Body of pancreas (tissue), 4 donors: Measurements from ENCODE around the gene ZMYND11. TPM values are rescaled to one million over a fixed set of nuclear protein-coding genes. Genes with fewer than 3 reads are reported as not detected.

Experiments
- ATAC-seq: fragments of 150-250 bp; one replicate; pipeline ENCODE4 v1.9.1; 2016
- DNase-seq, 4 donors: peaks; one replicate each; pipeline ENCODE4 v3.0.0-alpha.2; 2019
- H3K27ac ChIP-seq, 4 donors: fragments of 200-600 bp; sonication (generic); 1 replicate in 3 of 4; 2 replicates in 1 of 4; pipeline versions ENCODE4 v1.5.1 to v1.6.1; 2016 to 2019; ENCODE audit warnings: mild to moderate bottlenecking in 1 of 4, mixed read lengths in 1 of 4, moderate library complexity in 1 of 4
- H3K27me3 ChIP-seq, 2 donors: fragments of 200-600 bp; sonication (generic); one replicate each; pipeline ENCODE4 v1.6.0; 2016; ENCODE audit warnings: mild to moderate bottlenecking in 1 of 2
- H3K36me3 ChIP-seq, 2 donors: fragments of 200-600 bp; sonication (generic); replicated peaks in 1 of 2; 2 replicates each; pipeline ENCODE4 v1.5.1; 2016; ENCODE audit warnings: low read depth in 2 of 2; ENCODE audit not compliant: insufficient read depth in 1 of 2
- H3K4me1 ChIP-seq: fragments of 200-600 bp; sonication (generic); one replicate; pipeline ENCODE4 v1.6.0; 2016
- H3K4me3 ChIP-seq, 2 donors: fragments of 200-600 bp; sonication (generic); 1 replicate in 1 of 2; 2 replicates in 1 of 2; pipeline ENCODE4 v1.5.1; 2016 to 2019
- H3K9me3 ChIP-seq, 3 donors: fragments of 200-600 bp; sonication (generic); 1 replicate in 2 of 3; 2 replicates in 1 of 3; pipeline ENCODE4 v1.5.1; 2016
- CTCF ChIP-seq, 7 experiments: fragments of 450-650 bp in 4 of 7; fragments of 200-600 bp in 3 of 7; sonication (generic) in 3 of 7; IDR thresholded peaks; one replicate each; pipeline ENCODE4 v1.5.1; 2016 to 2019; ENCODE audit warnings: antibody characterized with exemption in 7 of 7
- POLR2A ChIP-seq, 3 donors: fragments of 450-650 bp; IDR thresholded peaks; one replicate each; pipeline ENCODE4 v1.6.1; 2016; ENCODE audit warnings: antibody characterized with exemption in 3 of 3, mild to moderate bottlenecking in 2 of 3
- WGBS, 2 donors: methylation state at CpG; one replicate each; pipeline ENCODE4 v1.1.5; 2017; 5-methylcytosine and 5-hydroxymethylcytosine counted together
- intact Hi-C: fragments of 100-400 bp; cut with DNase I; formaldehyde crosslinking; loops from one replicate; pipeline ENCODE4 v1.15.1; 2023
- total RNA-seq, 2 donors: library from RNA; depleted of rRNA; stranded (reverse); fragments of >200 nt; gene quantifications; one replicate each; pipeline ENCODE4 v1.1.0, GENCODE V29; 2016

The ZMYND11 gene
- total RNA-seq, 2 donors from 2014 or later = 37.6 to 43.8 TPM

- Histone ChIP-seq H3K4me1 (no peaks in the 10 kb centered on the region), H3K36me3 (peaks cover 0 to 4% of the 10 kb centered on the region in 2 donors), H3K27ac (no peak overlapping the region), H3K4me3 (no peak overlapping the region), H3K9me3 (no peaks in the 10 kb centered on the region), H3K27me3 (no peaks in the 10 kb centered on the region)
- DNase-seq (no peak), ATAC-seq (no peak)
- 83 to 85% methylated on average over 3 of the region's 3 CpGs for WGBS, 2 donors
- TF ChIP-seq CTCF (IDR thresholded peaks at IDR 0.05) (no peak), POLR2A (IDR thresholded peaks at IDR 0.05) (no peak)
- intact Hi-C loops = no loop called here
Observed at GRCh38 chr10:235915-236314, 100.7 kb downstream of the ZMYND11 start.

GRCh38 chr10:239109-239508, 103.9 kb downstream of the ZMYND11 start:
- no peak overlapping the region for H3K4me3 ChIP-seq
- no peak overlapping the region for H3K27ac ChIP-seq
- no peaks in the 10 kb centered on the region for H3K9me3 ChIP-seq
- 92 to 94% methylated on average over 6 of the region's 6 CpGs for WGBS, 2 donors
- TF ChIP-seq POLR2A (IDR thresholded peaks at IDR 0.05) = no peak
- TF ChIP-seq CTCF (IDR thresholded peaks at IDR 0.05) = no peak
- ATAC-seq = no peak
- DNase-seq = no peak
- H3K4me1 ChIP-seq = no peaks in the 10 kb centered on the region
- intact Hi-C loops = no loop called here
- H3K36me3 ChIP-seq = peaks cover 0 to 11% of the 10 kb centered on the region in 2 donors
- no peaks in the 10 kb centered on the region for H3K27me3 ChIP-seq

GRCh38 chr10:241451-241850, 106.2 kb downstream of the ZMYND11 start:
- Histone ChIP-seq H3K9me3 (no peaks in the 10 kb centered on the region), H3K4me3 (no peak overlapping the region), H3K27ac (no peak overlapping the region), H3K36me3 (peaks cover 0 to 11% of the 10 kb centered on the region in 2 donors), H3K4me1 (no peaks in the 10 kb centered on the region), H3K27me3 (no peaks in the 10 kb centered on the region)
- TF ChIP-seq CTCF (IDR thresholded peaks at IDR 0.05) = no peak
- no peak for TF ChIP-seq POLR2A (IDR thresholded peaks at IDR 0.05)
- no peak for DNase-seq
- WGBS, 2 donors = 90 to 93% methylated on average over 6 of the region's 6 CpGs
- intact Hi-C loops = no loop called here
- no peak for ATAC-seq

GRCh38 chr10:241966-242643, 106.8 kb downstream of the ZMYND11 start:
- Histone ChIP-seq H3K4me1 (no peaks in the 10 kb centered on the region), H3K9me3 (no peaks in the 10 kb centered on the region), H3K27me3 (no peaks in the 10 kb centered on the region), H3K27ac (no peak overlapping the region), H3K4me3 (no peak overlapping the region), H3K36me3 (peaks cover 0 to 15% of the 10 kb centered on the region in 2 donors)
- WGBS, 2 donors = 82 to 83% methylated on average over 9 of the region's 9 CpGs
- ATAC-seq (no peak), DNase-seq (no peak)
- TF ChIP-seq CTCF (IDR thresholded peaks at IDR 0.05) (no peak), POLR2A (IDR thresholded peaks at IDR 0.05) (no peak)
- intact Hi-C loops = no loop called here

- TF ChIP-seq POLR2A (IDR thresholded peaks at IDR 0.05) = no peak
- no peak for TF ChIP-seq CTCF (IDR thresholded peaks at IDR 0.05)
- Histone ChIP-seq H3K36me3 (peaks cover 10 to 29% of the 10 kb centered on the region in 2 donors), H3K27ac (no peak overlapping the region), H3K9me3 (no peaks in the 10 kb centered on the region), H3K4me3 (no peak overlapping the region), H3K4me1 (no peaks in the 10 kb centered on the region), H3K27me3 (no peaks in the 10 kb centered on the region)
- ATAC-seq = no peak
- no peak for DNase-seq
- intact Hi-C loops = no loop called here
- WGBS, 2 donors = 92 to 93% methylated on average over 7 of the region's 7 CpGs
Observed at GRCh38 chr10:244227-244626, 109.0 kb downstream of the ZMYND11 start.
